GM19099 (cell line): ENCODE measurements around the gene DES.

ENCODE experiments used
- POLR2A ChIP-seq: IDR thresholded peaks from 3 replicates; pipeline ENCODE4 v1.6.1; 2011; ENCODE audit warnings: low read depth; ENCODE audit not compliant: insufficient read length; ENCODE audit errors: extremely low read depth

DES gene

GRCh38 chr2:219452361-219453317 is 34.5 kb downstream of the DES start:
- TF ChIP-seq POLR2A = no peak

- TF ChIP-seq POLR2A = no peak
Measured at GRCh38 chr2:219453671-219454590, 35.8 kb downstream of the DES start.

GRCh38 chr2:219455581-219455980 is 37.4 kb downstream of the DES start:
- no peak for TF ChIP-seq POLR2A

- no peak for TF ChIP-seq POLR2A
Measured at GRCh38 chr2:219457784-219458369, 39.7 kb downstream of the DES start.

- no peak for TF ChIP-seq POLR2A
Measured at GRCh38 chr2:219458996-219459395, 40.8 kb downstream of the DES start.

GRCh38 chr2:219459460-219460311 is 41.5 kb downstream of the DES start:
- no peak for TF ChIP-seq POLR2A

- TF ChIP-seq POLR2A = no peak
Measured at GRCh38 chr2:219460424-219460926, 42.3 kb downstream of the DES start.

- no peak for TF ChIP-seq POLR2A
Measured at GRCh38 chr2:219461047-219461514, 42.9 kb downstream of the DES start.

- no peak for TF ChIP-seq POLR2A
Measured at GRCh38 chr2:219461669-219462068, 43.5 kb downstream of the DES start.

- no peak for TF ChIP-seq POLR2A
Measured at GRCh38 chr2:219462349-219462748, 44.2 kb downstream of the DES start.

- no peak for TF ChIP-seq POLR2A
Measured at GRCh38 chr2:219464286-219465032, 46.3 kb downstream of the DES start.

- TF ChIP-seq POLR2A = no peak
Measured at GRCh38 chr2:219465659-219466561, 47.7 kb downstream of the DES start.

GRCh38 chr2:219466816-219467735 is 48.9 kb downstream of the DES start:
- TF ChIP-seq POLR2A = no peak
